ENCODE results near the gene NANS.
"Not testable (repeated sequence)": the region's sequence is repeated elsewhere in the genome, so short reads cannot be mapped to it uniquely, and the experiment has no call there.

NANS gene

GRCh38 chr9:98124091-98124490, 67.6 kb downstream of the NANS start:
- DNase-seq (ENCODE audit: low read depth); H3K4me3 ChIP-seq (ENCODE audit: low read depth, low read length): not testable (repeated sequence)

- no peak for DNase-seq (ENCODE audit: low read depth)
- H3K4me3 ChIP-seq (ENCODE audit: low read depth, low read length) = no peak overlapping the region
Observed at GRCh38 chr9:98124637-98125426, 68.3 kb downstream of the NANS start.

DNA sequence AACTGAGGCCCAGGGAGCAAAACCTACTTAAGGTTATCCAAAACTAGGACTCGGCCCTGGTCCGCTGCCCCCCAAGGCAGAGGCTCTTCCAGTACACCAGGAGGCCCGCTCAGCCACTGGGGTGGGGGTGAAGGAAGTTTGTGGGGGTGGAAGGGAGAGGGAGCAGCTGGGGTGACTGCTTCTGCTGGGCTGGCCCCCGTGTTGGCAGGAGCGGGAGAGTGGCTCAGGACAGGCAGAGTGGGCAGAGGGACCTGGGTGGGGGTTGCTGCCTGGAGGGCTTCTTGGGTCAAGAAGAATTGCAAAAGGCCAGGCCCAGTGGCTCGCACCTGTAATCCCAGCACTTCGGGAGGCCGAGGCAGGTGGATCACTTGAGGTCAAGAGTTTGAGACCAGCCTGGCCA, 70.7 kb downstream of the NANS start:
- no peak for DNase-seq (ENCODE audit: low read depth)
- H3K4me3 ChIP-seq (ENCODE audit: low read depth, low read length) = no peak overlapping the region

DNA sequence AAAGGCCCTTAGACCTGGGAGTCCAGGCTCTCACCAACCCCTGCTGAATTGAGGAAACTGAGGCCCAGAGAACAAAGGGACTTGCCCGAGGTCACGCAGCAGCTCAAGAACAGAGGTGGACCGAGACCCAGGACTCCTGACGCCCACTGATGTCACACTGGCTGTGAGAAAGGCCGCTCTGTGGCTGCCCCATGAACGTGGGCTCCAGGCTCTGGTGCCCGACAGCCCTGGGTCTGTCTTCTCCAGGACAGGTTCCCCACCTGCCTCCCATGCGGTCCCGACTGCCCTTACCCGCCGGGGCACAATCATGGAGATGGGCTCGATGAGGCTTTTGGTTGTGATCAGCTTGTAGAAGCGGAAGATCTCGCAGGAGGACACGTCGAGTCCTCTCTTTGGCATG, 71.8 kb downstream of the NANS start:
- H3K4me3 ChIP-seq (ENCODE audit: low read depth, low read length) = no peak overlapping the region
- no peak for DNase-seq (ENCODE audit: low read depth)

- H3K4me3 ChIP-seq (ENCODE audit: low read depth, low read length) = no peak overlapping the region
- no peak for DNase-seq (ENCODE audit: low read depth)
Observed at GRCh38 chr9:98129451-98129881, 72.9 kb downstream of the NANS start.

GRCh38 chr9:98130060-98130459, 73.5 kb downstream of the NANS start:
- H3K4me3 ChIP-seq (ENCODE audit: low read depth, low read length); DNase-seq (ENCODE audit: low read depth): not testable (repeated sequence)

GRCh38 chr9:98130576-98131228, 74.2 kb downstream of the NANS start:
- no peak for DNase-seq (ENCODE audit: low read depth)

GRCh38 chr9:98132158-98132557, 75.6 kb downstream of the NANS start:
- no peak overlapping the region for H3K4me3 ChIP-seq (ENCODE audit: low read depth, low read length)
- no peak for DNase-seq (ENCODE audit: low read depth)

More at GRCh38 chr9:98130576-98131228, 74.2 kb downstream of the NANS start:
- H3K4me3 ChIP-seq (ENCODE audit: low read depth, low read length) = no peak overlapping the region

Data from skeletal muscle cell (primary cell).